HG03457 (cell line): Measurements from ENCODE around the gene NPC1.
A peak's percentile ranks its signal among the peaks of the same experiment; 100 is the strongest.
"Not testable (repeated sequence)": the region's sequence is repeated elsewhere in the genome, so short reads cannot be mapped to it uniquely, and the experiment has no call there.

Source experiments
- ATAC-seq: cut with Tn5 transposase; IDR thresholded peaks from one replicate; pipeline ENCODE4 v1.9.1; 2021; ENCODE audit warnings: moderate number of reproducible peaks; ENCODE audit not compliant: unreplicated experiment

Gene NPC1

DNA sequence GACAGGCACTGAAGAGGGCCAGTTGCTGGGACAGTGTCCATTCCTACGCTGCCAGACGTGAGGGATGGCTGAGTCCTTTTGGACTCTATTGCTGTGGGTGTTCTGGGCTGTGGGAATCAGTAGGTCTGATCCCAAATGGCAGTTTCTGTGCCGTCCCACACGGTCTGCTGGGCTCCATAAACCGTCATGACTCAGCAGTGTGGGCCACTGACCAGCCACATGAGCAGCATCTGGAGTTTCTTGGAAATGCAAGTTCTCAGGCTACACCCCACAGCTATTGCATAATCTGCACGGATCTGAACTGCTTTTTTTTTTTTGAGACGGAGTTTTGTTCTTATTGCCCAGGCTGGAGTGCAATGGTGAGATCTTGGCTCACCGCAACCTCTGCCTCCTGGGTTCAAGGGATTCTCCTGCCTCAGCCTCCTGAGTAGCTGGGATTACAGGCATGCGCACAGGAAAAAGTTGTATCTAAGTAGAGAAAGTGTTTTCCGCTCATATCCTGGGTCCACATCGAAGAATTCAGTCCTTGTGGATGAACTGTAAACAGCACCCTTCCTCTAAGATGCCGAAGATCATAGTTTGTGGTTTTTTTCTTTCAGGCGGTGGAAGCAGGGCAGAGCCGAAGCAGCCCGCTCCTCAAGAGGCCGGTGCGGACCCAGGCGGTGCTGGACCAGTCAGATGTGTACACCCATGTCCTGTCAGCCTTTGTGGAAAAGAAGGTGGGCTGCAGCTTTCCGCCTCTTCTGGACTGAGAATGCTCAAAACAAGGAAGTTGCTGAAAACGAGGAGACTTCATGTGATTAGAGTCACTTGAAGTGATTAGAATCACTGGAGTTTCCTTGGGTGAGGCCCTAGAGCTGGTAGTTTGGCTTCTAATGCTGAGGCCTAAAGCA is 57.5 kb downstream of the NPC1 start:
- ATAC-seq: no peak

GRCh38 chr18:23526501-23527063 is 59.7 kb downstream of the NPC1 start:
- no peak for ATAC-seq

GRCh38 chr18:23524213-23524707 is 62.0 kb downstream of the NPC1 start:
- ATAC-seq: no peak

DNA sequence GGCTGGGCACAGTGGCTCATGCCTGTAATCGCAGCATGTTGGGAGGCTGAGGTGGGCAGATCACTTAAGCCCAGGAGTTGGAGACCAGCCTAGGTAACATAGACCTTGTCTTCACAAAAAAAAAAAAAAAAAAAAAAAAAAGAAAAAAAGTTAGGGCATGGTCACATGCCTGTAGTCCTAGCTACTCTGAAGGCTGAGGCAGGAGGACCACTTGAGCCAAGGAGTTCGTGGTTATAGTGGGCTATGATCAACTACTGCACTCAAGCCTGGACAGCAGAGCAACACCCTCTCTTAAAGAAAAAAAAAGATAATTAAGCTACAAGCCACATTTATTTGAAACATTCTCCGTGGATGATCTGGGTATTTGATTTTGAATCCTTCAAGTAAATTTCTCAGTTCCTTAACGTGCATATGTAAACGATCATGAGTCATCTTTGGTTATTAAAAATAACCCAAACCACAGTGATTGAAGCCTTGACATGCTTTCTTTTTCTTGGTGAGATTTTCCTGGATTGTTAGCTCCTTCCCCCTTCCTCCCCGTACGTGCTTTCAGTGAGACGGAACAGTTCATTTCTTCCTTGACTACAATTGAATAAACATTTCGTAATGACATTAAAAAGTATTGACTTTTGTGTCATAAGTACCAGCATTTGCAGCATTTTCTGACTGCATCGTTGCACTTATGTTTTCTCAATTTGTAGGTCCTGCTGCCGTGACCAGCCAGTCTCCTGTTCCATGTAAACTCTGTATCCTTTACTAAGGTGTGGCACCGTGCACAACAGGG is 62.7 kb downstream of the NPC1 start:
- no peak for ATAC-seq

DNA sequence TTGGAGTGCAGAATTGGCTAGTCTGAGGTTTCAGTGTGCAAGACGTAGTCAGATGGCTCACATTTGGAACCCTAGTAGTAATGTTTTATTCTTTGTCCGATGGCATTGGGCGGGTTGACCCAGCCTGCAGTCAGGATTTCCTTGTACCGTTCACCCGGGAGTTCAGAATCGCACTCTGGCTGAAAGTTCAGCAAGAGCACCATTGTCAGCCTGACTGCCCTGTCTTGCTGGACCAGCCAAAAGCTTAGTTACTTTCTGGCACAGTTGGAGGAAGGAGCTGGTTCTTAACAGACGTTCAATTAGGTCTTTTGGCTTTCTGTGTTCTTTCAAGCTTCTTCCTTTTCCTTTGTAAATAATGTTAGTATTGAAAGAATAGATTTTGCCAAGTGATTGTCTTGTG is 64.4 kb downstream of the NPC1 start:
- no peak for ATAC-seq

GRCh38 chr18:23521271-23521670 is 65.0 kb downstream of the NPC1 start:
- no peak for ATAC-seq

DNA sequence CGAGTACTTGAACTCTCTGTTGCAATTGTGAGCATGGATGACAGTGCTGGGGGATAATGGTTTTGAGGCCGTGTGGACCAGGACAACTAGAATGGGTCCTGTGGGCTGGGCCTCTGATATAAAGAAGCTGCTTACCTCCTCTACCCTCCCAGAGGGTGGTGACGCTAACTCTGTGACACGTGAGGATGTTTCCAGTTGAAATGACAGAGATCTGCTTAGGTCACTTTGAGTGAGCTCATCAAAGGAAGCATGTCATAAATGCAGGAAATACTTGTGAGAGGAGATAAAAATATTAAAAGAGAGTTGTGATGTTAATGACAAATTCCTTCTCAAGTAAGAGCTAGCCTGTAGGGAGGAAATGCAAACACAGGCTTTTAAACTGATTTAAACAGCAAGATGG is 66.6 kb downstream of the NPC1 start:
- ATAC-seq: no peak

DNA sequence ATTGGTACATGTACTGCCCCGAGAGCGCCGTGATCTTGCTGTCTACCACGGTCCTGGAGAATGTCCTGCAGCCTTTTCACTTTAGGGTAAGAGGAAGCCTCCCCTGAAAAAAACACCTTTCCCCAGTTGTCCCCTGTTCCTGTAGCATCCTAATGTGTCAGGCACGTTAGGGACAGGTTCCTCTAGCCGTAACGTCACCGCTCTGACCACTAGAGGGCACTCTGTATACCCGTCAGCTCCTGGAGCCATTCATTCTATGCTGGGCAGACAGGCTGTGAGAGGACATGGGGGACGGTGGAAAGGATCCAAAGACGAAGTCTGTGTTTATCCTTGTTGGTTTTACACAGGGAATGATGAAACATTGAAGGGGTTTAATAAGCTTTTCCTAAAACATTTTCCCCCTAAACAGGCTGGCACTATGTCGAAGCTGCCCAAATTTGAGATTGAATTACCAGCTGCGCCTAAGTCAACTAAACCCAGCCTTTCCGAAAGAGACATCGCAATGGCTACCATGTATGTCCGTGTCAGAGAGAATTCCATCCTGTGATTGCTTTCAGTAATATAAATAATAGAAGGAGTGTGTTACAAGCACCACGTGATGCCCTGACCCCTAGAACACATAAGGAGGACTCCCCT is 70.3 kb downstream of the NPC1 start:
- peak; percentile 81 for ATAC-seq

DNA sequence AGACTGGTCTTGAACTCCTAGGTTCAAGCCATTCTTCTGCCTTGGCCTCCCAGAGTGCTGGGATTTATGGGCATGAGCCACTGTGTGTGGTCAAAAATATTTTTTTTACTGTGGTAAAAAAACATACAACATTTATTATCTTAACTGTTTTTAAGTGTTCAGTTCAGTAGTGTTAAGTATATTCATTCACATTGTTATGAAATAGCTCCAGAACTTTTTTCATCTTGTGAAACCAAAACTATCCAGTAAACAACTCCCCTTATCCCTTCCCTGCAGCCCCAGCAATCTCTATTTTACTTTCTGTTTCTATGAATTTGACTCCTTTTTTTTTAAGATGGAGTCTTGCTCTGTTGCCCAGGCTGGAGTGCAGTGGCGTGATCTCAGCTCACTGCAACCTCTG is 73.7 kb downstream of the NPC1 start:
- ATAC-seq: no peak

GRCh38 chr18:23512216-23512615 is 74.1 kb downstream of the NPC1 start:
- not testable (repeated sequence) for ATAC-seq

- ATAC-seq: not testable (repeated sequence)
Observed at GRCh38 chr18:23510923-23511322, 75.4 kb downstream of the NPC1 start.

- ATAC-seq: no peak
Observed at GRCh38 chr18:23506393-23506792, 79.9 kb downstream of the NPC1 start.

- peak; percentile 46 for ATAC-seq
Observed at GRCh38 chr18:23504720-23505119, 81.6 kb downstream of the NPC1 start.

DNA sequence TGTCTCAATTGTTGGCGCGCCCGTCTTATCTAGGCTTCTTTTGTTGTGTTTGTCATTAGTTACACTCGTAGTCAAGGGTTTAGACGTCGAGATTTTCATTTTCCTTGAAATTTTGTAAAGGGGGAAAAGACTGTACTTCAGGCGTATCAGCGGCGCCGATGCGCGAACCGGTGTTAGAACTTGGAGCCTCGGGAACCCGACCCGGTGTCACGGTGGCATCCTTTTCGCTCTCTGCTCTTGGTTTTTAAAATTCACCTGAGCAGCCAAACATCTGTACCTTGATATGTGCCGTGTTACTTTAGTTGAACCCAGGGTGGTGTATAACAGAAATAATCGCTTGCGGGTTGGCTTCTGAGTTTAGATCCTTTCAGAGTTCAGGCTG is 82.4 kb downstream of the NPC1 start:
- no peak for ATAC-seq

DNA sequence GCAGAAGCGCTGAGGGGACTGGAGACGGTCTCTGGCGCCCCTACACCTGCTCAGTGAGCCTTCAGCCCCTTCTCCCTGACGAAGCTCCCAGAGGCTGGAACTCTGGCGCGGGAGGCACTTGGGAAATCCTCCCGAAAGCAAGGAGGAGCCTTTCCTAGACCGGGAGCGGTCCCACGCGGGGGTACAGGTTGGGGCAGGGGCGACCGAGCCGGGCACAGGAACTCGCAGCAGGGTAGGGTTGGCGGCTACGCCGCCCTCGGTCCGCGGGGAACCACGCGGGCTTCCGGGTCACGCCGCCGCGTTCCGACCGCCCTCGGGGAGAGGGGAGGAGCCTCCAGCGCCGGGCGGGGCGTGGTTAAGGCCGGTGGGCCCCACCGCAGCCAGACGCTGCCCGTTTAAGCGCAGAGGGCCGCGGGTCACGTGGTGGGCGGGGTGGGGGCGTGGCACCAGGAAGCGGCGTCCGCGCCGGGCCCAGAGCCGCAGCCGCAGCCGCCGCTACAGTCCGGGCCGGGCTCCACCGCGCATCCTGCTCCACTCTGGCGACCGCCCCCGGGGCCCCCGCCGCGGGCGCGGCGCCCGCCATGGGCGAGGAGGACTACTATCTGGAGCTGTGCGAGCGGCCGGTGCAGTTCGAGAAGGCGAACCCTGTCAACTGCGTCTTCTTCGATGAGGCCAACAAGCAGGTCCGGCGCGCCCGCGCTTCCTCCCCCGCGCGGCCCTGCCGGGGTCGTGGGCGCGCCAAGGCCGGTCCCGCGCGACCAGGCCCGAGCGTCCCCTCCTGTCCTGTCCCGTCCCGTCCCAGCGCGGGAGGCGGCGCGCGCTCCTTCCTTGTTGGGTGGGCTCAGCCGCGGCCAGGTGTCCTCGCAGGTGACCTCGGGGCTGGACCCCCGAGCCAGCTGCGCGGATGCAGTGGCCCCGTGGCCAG is 83.0 kb downstream of the NPC1 start, which contains the start of gene RMC1:
Gene RMC1 (plus strand): TSS at position 474 of the 925 bp plus-strand sequence. CDS start 108 bp downstream, at position 582.
- ATAC-seq: peak; percentile 65

GRCh38 chr18:23502516-23503037 is 83.7 kb downstream of the NPC1 start:
- no peak for ATAC-seq

- no peak for ATAC-seq
Observed at GRCh38 chr18:23501626-23502025, 84.7 kb downstream of the NPC1 start.

DNA sequence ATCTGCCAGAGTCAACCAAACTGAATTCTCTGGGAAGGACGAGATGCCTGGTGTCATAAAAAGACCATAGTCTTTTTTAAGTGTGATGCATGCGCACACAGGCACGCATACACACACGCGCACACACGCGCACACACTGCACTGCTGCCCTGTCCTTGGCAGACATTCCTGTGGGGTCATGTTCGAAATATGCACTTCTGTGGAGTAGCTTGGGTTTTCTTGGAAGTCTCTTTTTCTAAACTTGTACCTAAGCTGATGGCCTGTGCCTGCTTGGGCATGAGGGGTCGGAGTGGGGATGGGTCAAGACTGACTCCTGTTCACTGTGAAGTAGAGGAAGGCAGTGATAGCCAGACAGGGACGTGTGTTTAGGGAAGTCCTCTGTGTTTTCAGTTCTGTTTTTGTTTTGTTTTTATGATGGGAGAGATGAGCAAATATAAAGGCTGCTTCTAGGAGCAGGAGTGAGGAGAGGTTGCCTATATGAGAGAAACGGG is 87.0 kb downstream of the NPC1 start:
- no peak for ATAC-seq

- ATAC-seq: no peak
Observed at GRCh38 chr18:23498877-23499276, 87.4 kb downstream of the NPC1 start.
